ENCODE results near the gene USP48. TPM values are rescaled to one million over a fixed set of nuclear protein-coding genes. Genes with fewer than 3 reads are reported as not detected.
A peak's percentile ranks its signal among the peaks of the same experiment; 100 is the strongest.

Gene USP48
- total and polyA plus RNA-seq, 3 experiments from 2014 or later = 41.4 to 61.5 (median 60.6) TPM

DNA sequence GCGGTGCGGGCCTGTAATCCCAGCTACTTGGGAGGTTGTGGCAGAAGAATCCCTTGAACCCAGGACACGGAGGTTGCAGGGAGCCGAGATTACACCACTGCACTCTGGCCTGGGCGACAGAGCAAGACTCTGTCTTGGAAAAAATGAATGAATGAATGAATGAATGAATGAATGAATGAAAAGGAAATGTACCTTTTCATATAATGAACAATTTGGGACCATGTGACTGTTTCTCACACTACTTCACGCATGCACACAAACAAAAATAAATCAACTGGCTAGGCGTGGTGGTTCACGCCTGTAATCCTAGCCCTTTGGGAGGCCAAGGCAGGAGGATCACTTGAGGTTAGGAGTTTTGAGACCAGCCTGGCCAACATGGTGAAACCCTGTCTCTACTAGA, 24.3 kb downstream of the USP48 start:
- no peaks in the 10 kb centered on the region for H3K9me3 Mint-ChIP-seq
- H3K36me3 Mint-ChIP-seq = peaks cover 0 to 29% (median 5%) of the 10 kb centered on the region in 3 donors
- ChIA-PET CTCF (no interaction called here), POLR2A (no interaction called here)
- Histone ChIP-seq H3K9me3 (ENCODE audit: low read length) (no peaks in the 10 kb centered on the region), H3K27ac (ENCODE audit: low read depth, low read length) (no peak overlapping the region), H3K4me3 (ENCODE audit: low read length) (no peak overlapping the region), H3K27me3 (ENCODE audit: insufficient read depth, low read length, poor library complexity, severe bottlenecking) (no peaks in the 10 kb centered on the region), H3K36me3 (ENCODE audit: insufficient read depth, low read length) (peaks cover 17% of the 10 kb centered on the region), H3K4me1 (ENCODE audit: insufficient read depth, low read length) (peaks cover 22% of the 10 kb centered on the region)
- peak overlapping the region in 2 of 8 donors; percentile 24 to 47 for H3K27ac Mint-ChIP-seq
- no peak overlapping the region for H3K4me3 Mint-ChIP-seq
- peaks cover 25 to 53% (median 46%) of the 10 kb centered on the region in 3 donors for H3K4me1 Mint-ChIP-seq
- DNase-seq = no peak
- H3K27me3 Mint-ChIP-seq = no peaks in the 10 kb centered on the region

DNA sequence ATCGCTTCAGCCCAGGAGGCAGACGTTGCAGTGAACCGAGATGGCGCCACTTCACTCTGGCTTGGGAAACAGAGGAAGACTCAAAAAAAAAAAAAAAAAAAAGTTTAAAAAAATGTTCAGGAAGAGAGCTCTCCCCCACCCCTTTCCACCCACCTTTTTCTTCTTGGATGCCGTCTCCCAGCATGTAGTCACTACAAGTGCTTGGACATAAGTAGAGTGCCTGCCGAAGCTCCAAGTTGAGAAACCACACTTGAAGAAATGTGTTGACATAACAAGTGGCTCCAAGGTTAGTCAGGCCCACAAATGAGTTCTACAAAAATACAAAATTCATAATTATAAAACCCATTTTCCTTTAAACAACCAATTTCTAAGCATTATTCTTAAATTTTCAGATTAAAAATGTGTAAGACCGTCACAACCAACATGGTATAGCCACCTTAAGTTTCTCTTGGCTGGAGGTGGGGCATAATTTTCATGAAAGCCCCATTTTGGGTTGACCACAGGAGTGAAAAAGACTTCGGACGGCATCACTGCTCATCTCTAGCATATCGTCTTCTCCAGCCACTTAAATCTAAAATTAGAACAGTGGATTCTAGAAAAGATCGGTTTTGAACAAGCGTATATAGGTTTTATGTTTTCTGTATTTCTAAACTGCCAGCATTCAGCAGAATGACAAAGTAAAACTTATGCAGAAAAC, 26.4 kb downstream of the USP48 start:
- H3K4me3 ChIP-seq (ENCODE audit: low read length) = no peak overlapping the region
- DNase-seq = no peak

DNA sequence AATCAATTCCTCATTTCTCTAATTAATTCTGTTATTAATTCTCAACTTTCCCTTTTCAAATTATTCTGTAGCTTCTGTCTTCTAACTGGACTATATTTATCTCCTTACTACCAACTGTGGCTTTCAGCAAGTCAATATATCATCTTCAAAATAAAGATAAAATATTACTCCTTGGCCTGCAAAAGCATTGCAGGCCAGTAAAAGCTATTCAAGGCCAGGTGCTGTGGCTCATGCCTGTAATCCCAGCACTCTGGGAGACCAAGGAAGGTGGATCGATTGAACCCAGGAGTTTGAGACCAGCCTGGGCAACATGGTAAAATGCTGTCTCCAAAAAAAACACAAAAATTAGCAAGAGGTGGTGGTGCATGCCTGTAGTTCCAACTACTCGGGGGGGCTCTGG, 27.9 kb downstream of the USP48 start:
- no peaks in the 10 kb centered on the region for H3K27me3 Mint-ChIP-seq
- H3K27ac ChIP-seq (ENCODE audit: low read depth, low read length) = no peak overlapping the region
- H3K27me3 ChIP-seq (ENCODE audit: insufficient read depth, low read length, poor library complexity, severe bottlenecking) = no peaks in the 10 kb centered on the region
- H3K9me3 Mint-ChIP-seq = no peaks in the 10 kb centered on the region
- H3K36me3 Mint-ChIP-seq = peaks cover 0 to 55% (median 9%) of the 10 kb centered on the region in 3 donors
- CTCF ChIA-PET = no interaction called here
- POLR2A ChIA-PET = no interaction called here
- peaks cover 12 to 28% (median 28%) of the 10 kb centered on the region in 3 donors for H3K4me1 Mint-ChIP-seq
- peak overlapping the region in 1 of 8 donors; percentile 68 for H3K27ac Mint-ChIP-seq
- H3K4me3 ChIP-seq (ENCODE audit: low read length) = no peak overlapping the region
- no peak for DNase-seq
- no peaks in the 10 kb centered on the region for H3K9me3 ChIP-seq (ENCODE audit: low read length)
- H3K4me3 Mint-ChIP-seq = no peak overlapping the region
- H3K36me3 ChIP-seq (ENCODE audit: insufficient read depth, low read length) = peaks cover 27% of the 10 kb centered on the region
- peaks cover 9% of the 10 kb centered on the region for H3K4me1 ChIP-seq (ENCODE audit: insufficient read depth, low read length)

More for the DNA sequence above, 26.4 kb downstream of the USP48 start:
- CTCF ChIA-PET = no interaction called here
- Histone ChIP-seq H3K9me3 (ENCODE audit: low read length) (no peaks in the 10 kb centered on the region), H3K27ac (ENCODE audit: low read depth, low read length) (no peak overlapping the region), H3K27me3 (ENCODE audit: insufficient read depth, low read length, poor library complexity, severe bottlenecking) (no peaks in the 10 kb centered on the region), H3K36me3 (ENCODE audit: insufficient read depth, low read length) (peaks cover 24% of the 10 kb centered on the region), H3K4me1 (ENCODE audit: insufficient read depth, low read length) (peaks cover 20% of the 10 kb centered on the region)
- H3K27me3 Mint-ChIP-seq = no peaks in the 10 kb centered on the region
- H3K27ac Mint-ChIP-seq = no peak overlapping the region
- H3K4me3 Mint-ChIP-seq = no peak overlapping the region
- H3K36me3 Mint-ChIP-seq = peaks cover 0 to 42% (median 6%) of the 10 kb centered on the region in 3 donors
- H3K4me1 Mint-ChIP-seq = peaks cover 12 to 35% (median 26%) of the 10 kb centered on the region in 3 donors
- no peaks in the 10 kb centered on the region for H3K9me3 Mint-ChIP-seq
- POLR2A ChIA-PET = no interaction called here

DNA sequence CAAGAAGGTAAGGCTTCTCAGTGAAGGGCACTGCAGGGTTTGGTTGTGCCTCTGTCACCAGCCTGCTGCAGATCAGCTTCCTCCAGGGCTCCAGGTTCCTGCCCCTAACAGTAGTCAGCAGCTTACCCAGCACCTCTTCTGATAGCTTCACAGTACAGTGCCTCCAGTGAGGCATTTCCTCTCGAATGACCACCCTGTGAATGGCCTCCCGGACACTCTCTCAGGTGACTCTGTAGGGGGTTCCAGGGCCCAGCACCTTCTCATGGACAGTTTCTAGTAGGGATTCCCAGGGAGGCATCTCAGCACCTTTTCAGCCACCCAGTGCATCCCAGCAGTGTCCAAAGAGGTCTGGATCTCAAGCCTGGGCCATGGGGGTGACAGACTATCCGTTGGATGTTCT, 28.4 kb downstream of the USP48 start:
- H3K27me3 Mint-ChIP-seq = no peaks in the 10 kb centered on the region
- peaks cover 0 to 60% (median 11%) of the 10 kb centered on the region in 3 donors for H3K36me3 Mint-ChIP-seq
- no peaks in the 10 kb centered on the region for H3K27me3 ChIP-seq (ENCODE audit: insufficient read depth, low read length, poor library complexity, severe bottlenecking)
- no peak overlapping the region for H3K4me3 ChIP-seq (ENCODE audit: low read length)
- H3K27ac Mint-ChIP-seq = peak overlapping the region in 2 of 8 donors; percentile 14 to 63
- peaks cover 7 to 27% (median 23%) of the 10 kb centered on the region in 3 donors for H3K4me1 Mint-ChIP-seq
- H3K36me3 ChIP-seq (ENCODE audit: insufficient read depth, low read length) = peaks cover 27% of the 10 kb centered on the region
- no peak for DNase-seq
- no peak overlapping the region for H3K27ac ChIP-seq (ENCODE audit: low read depth, low read length)
- H3K4me1 ChIP-seq (ENCODE audit: insufficient read depth, low read length) = peaks cover 4% of the 10 kb centered on the region
- no peaks in the 10 kb centered on the region for H3K9me3 Mint-ChIP-seq
- ChIA-PET POLR2A (no interaction called here), CTCF (no interaction called here)
- no peaks in the 10 kb centered on the region for H3K9me3 ChIP-seq (ENCODE audit: low read length)
- H3K4me3 Mint-ChIP-seq = no peak overlapping the region

DNA sequence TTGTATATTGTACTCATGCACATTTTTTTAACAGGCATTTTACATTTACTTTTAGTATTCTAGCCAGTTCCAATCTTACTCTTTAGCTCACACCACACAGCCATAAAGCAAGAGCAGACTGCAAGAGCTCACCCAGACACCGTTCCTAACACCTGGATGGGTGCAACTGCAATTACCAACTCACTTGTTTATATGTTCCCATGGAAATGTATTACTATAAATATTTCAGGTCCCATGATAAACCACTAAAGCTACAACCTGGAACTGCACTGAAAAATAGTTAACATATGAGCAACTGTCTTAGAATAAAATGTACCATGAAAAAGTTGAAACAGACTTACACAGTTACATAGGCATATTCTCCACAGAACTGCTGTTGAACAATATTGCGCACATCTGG, 30.8 kb downstream of the USP48 start:
- no peak overlapping the region for H3K4me3 ChIP-seq (ENCODE audit: low read length)
- POLR2A ChIA-PET = no interaction called here
- Mint-ChIP-seq H3K27me3 (no peaks in the 10 kb centered on the region), H3K4me1 (peaks cover 0 to 8% (median 2%) of the 10 kb centered on the region in 3 donors), H3K9me3 (no peaks in the 10 kb centered on the region), H3K4me3 (no peak overlapping the region), H3K27ac (peak overlapping the region in 1 of 8 donors; percentile 39), H3K36me3 (peaks cover 0 to 70% (median 15%) of the 10 kb centered on the region in 3 donors)
- CTCF ChIA-PET = no interaction called here
- H3K36me3 ChIP-seq (ENCODE audit: insufficient read depth, low read length) = peaks cover 35% of the 10 kb centered on the region
- no peaks in the 10 kb centered on the region for H3K4me1 ChIP-seq (ENCODE audit: insufficient read depth, low read length)
- H3K27ac ChIP-seq (ENCODE audit: low read depth, low read length) = no peak overlapping the region
- no peak for DNase-seq
- H3K27me3 ChIP-seq (ENCODE audit: insufficient read depth, low read length, poor library complexity, severe bottlenecking) = no peaks in the 10 kb centered on the region
- H3K9me3 ChIP-seq (ENCODE audit: low read length) = no peaks in the 10 kb centered on the region

DNA sequence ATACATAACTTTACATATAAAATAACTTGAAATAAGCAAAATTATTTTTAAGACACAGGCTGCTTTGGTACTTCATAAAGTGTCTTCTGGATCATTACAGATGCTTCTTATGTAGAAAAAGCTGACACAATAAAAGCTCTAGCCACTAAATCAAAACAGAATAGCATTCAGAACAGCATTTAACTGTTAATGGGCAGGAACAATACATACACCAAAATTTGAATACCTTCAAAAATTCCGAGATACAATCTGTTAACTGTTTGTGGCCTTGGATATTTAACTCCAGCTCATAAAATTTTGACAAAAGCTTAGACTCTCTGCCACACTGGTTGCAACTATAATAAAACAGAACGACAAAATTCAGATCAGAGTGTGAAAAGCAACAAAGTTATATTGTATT, 31.7 kb downstream of the USP48 start:
- H3K4me1 ChIP-seq (ENCODE audit: insufficient read depth, low read length) = no peaks in the 10 kb centered on the region
- H3K4me3 ChIP-seq (ENCODE audit: low read length) = no peak overlapping the region
- peaks cover 35% of the 10 kb centered on the region for H3K36me3 ChIP-seq (ENCODE audit: insufficient read depth, low read length)
- no peak overlapping the region for H3K27ac ChIP-seq (ENCODE audit: low read depth, low read length)
- Mint-ChIP-seq H3K36me3 (peaks cover 0 to 74% (median 16%) of the 10 kb centered on the region in 3 donors), H3K4me1 (peaks cover 0 to 8% (median 2%) of the 10 kb centered on the region in 3 donors), H3K27ac (peak overlapping the region in 1 of 8 donors; percentile 12), H3K4me3 (no peak overlapping the region), H3K9me3 (no peaks in the 10 kb centered on the region), H3K27me3 (no peaks in the 10 kb centered on the region)
- no peaks in the 10 kb centered on the region for H3K27me3 ChIP-seq (ENCODE audit: insufficient read depth, low read length, poor library complexity, severe bottlenecking)
- no peak for DNase-seq
- POLR2A ChIA-PET = no interaction called here
- H3K9me3 ChIP-seq (ENCODE audit: low read length) = no peaks in the 10 kb centered on the region
- CTCF ChIA-PET = no interaction called here

DNA sequence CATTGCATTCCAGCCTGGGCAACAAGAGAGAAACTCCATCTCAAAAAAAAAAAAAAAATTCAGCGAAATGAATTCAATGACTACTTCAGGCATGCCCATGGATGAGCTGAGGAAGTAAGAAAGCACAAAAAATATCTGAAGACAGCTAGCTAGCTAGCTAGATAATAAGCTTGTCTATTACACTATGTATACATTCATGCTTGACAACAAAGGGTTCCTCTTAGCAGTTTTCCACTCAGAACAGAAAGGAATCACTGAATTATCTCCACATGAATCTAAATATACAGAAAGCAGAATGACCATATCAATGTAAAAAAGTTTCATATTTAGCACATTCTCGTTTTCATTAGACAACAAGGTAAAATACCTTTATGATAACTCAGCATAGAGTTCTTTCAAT, 32.1 kb downstream of the USP48 start:
- no peak overlapping the region for H3K27ac Mint-ChIP-seq
- Histone ChIP-seq H3K4me1 (ENCODE audit: insufficient read depth, low read length) (no peaks in the 10 kb centered on the region), H3K9me3 (ENCODE audit: low read length) (no peaks in the 10 kb centered on the region), H3K27me3 (ENCODE audit: insufficient read depth, low read length, poor library complexity, severe bottlenecking) (no peaks in the 10 kb centered on the region), H3K36me3 (ENCODE audit: insufficient read depth, low read length) (peaks cover 35% of the 10 kb centered on the region), H3K27ac (ENCODE audit: low read depth, low read length) (no peak overlapping the region), H3K4me3 (ENCODE audit: low read length) (no peak overlapping the region)
- no peaks in the 10 kb centered on the region for H3K27me3 Mint-ChIP-seq
- H3K36me3 Mint-ChIP-seq = peaks cover 0 to 74% (median 16%) of the 10 kb centered on the region in 3 donors
- CTCF ChIA-PET = no interaction called here
- no peaks in the 10 kb centered on the region for H3K9me3 Mint-ChIP-seq
- POLR2A ChIA-PET = no interaction called here
- no peak for DNase-seq
- peaks cover 0 to 8% (median 2%) of the 10 kb centered on the region in 3 donors for H3K4me1 Mint-ChIP-seq
- no peak overlapping the region for H3K4me3 Mint-ChIP-seq

DNA sequence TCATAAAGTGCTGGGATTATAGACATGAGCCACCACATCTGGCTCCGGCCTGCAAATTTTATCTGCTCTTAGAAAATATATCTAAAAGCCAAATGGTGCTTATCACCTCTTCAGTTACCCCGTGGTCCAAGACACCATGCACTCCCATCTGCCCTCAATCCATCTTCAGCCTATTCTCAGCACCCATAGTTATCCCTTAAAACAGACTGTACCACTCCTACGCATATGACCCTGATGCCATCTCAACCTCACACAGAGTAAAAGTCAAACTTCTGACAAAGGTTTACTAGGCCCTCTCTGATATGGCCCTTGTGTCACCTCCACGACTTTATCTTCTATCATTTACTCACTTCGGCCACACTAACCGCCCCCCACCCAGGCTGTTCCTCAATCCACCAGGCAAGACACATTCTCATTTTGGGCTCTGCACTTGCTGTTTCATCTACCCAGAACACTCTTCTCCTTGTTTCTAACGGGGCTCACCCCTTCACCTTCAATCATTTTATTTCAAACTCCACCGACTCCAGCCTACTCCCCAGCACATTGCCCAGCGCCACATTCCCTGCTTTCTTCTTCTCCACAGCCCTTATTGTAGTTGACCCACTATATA, 33.0 kb downstream of the USP48 start:
- Histone ChIP-seq H3K27me3 (ENCODE audit: insufficient read depth, low read length, poor library complexity, severe bottlenecking) (no peaks in the 10 kb centered on the region), H3K9me3 (ENCODE audit: low read length) (no peaks in the 10 kb centered on the region), H3K27ac (ENCODE audit: low read depth, low read length) (no peak overlapping the region), H3K36me3 (ENCODE audit: insufficient read depth, low read length) (peaks cover 27% of the 10 kb centered on the region), H3K4me1 (ENCODE audit: insufficient read depth, low read length) (no peaks in the 10 kb centered on the region), H3K4me3 (ENCODE audit: low read length) (no peak overlapping the region)
- Mint-ChIP-seq H3K4me1 (peaks cover 0 to 8% (median 2%) of the 10 kb centered on the region in 3 donors), H3K27me3 (no peaks in the 10 kb centered on the region), H3K4me3 (no peak overlapping the region), H3K27ac (peak overlapping the region in 6 of 8 donors; percentile 6 to 86 (median 50)), H3K36me3 (peaks cover 0 to 70% (median 14%) of the 10 kb centered on the region in 3 donors), H3K9me3 (no peaks in the 10 kb centered on the region)
- CTCF ChIA-PET = no interaction called here
- POLR2A ChIA-PET = no interaction called here
- DNase-seq = no peak
